Mesodermal cell (in vitro differentiated cells): ENCODE data around the gene DGKB.
"Not testable (repeated sequence)": the region's sequence is repeated elsewhere in the genome, so short reads cannot be mapped to it uniquely, and the experiment has no call there.

Source experiments
- H3K27ac ChIP-seq: 2 replicates; pipeline ENCODE4 v1.7.0; 2013; ENCODE audit warnings: mild to moderate bottlenecking, low read depth, low read length, moderate library complexity; ENCODE audit not compliant: severe bottlenecking
- H3K36me3 ChIP-seq: 2 replicates; pipeline ENCODE4 v1.7.1; 2013; ENCODE audit warnings: mild to moderate bottlenecking, low read length, moderate library complexity; ENCODE audit not compliant: control insufficient read depth, insufficient read depth
- H3K4me1 ChIP-seq: one replicate; pipeline ENCODE4 v1.7.1; 2013; ENCODE audit warnings: mild to moderate bottlenecking, low read length; ENCODE audit not compliant: insufficient read depth, control insufficient read depth, poor library complexity, severe bottlenecking
- H3K4me3 ChIP-seq: 2 replicates; pipeline ENCODE4 v1.7.0; 2013; ENCODE audit warnings: low read length, control low read depth, mild to moderate bottlenecking; ENCODE audit not compliant: insufficient read depth, poor library complexity, severe bottlenecking; ENCODE audit errors: extremely low read depth
- H3K9me3 ChIP-seq: 2 replicates; pipeline ENCODE4 v1.7.1; 2013; ENCODE audit warnings: mild to moderate bottlenecking, low read length, moderate library complexity; ENCODE audit not compliant: control insufficient read depth
- WGBS, 2 experiments: methylation state at CpG; one replicate each; pipeline ENCODE4 v1.1.5; 2013; ENCODE audit warnings: missing lambda C conversion rate in 2 of 2; ENCODE audit not compliant: insufficient coverage in 2 of 2; 5-methylcytosine and 5-hydroxymethylcytosine counted together

Gene DGKB

DNA sequence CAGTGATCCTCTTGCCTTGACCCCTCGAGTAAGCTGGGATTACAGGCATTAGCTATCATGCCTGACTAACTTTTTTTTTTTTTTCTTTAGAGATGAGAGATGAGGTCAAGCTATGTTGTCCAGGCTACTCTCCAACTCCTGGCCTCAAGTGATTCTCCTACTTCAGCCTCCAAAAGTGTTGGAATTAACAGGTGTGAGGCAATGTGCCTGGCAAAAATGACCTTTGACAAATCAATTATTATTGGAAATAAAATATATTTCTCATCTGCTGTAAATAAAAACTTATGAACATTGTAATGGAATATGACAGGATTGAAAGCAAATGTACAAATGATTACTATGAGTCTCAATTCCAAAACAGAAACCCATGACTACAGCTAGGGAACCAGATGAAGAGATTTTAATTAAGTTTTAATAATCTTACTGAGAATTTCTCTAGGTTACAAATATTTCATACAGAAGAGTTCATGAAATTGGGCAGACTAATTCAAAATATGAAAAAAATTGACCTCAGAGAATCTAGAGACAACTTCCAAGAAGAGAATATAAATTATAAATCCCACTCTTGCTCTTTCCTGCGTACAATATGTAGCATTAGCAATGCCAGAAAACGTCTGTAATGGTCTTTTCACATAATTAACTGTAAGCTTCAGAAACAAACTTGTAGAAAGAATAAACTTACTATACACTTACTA lies 414.7 kb downstream of the DGKB start:
- H3K27ac ChIP-seq = no peak overlapping the region
- H3K36me3 ChIP-seq = no peaks in the 10 kb centered on the region
- no peaks in the 10 kb centered on the region for H3K9me3 ChIP-seq
- WGBS, 2 experiments = 80% methylated on average over 2 of the region's 3 CpGs; no CpG with 5 or more reads in 1 of the 2 experiments
- H3K4me3 ChIP-seq = no peak overlapping the region
- H3K4me1 ChIP-seq = no peaks in the 10 kb centered on the region

- Histone ChIP-seq H3K9me3 (no peaks in the 10 kb centered on the region), H3K4me3 (no peak overlapping the region), H3K27ac (no peak overlapping the region), H3K4me1 (no peaks in the 10 kb centered on the region), H3K36me3 (no peaks in the 10 kb centered on the region)
- 79 to 90% methylated on average over 2 to 3 of the region's 4 CpGs for WGBS, 2 experiments
Measured at GRCh38 chr7:14483663-14484062, 418.9 kb downstream of the DGKB start.

- Histone ChIP-seq H3K4me3 (no peak overlapping the region), H3K4me1 (no peaks in the 10 kb centered on the region), H3K36me3 (no peaks in the 10 kb centered on the region), H3K27ac (no peak overlapping the region), H3K9me3 (no peaks in the 10 kb centered on the region)
- 83 to 94% methylated on average over 1 of the region's 1 CpG for WGBS, 2 experiments
Measured at GRCh38 chr7:14480281-14480680, 422.3 kb downstream of the DGKB start.

- no peaks in the 10 kb centered on the region for H3K9me3 ChIP-seq
- H3K27ac ChIP-seq = no peak overlapping the region
- H3K4me3 ChIP-seq = no peak overlapping the region
- H3K4me1 ChIP-seq = no peaks in the 10 kb centered on the region
- WGBS, 2 experiments = no CpG with 5 or more reads among the region's 2 CpGs
- H3K36me3 ChIP-seq = no peaks in the 10 kb centered on the region
Measured at GRCh38 chr7:14478834-14479510, 423.6 kb downstream of the DGKB start.

GRCh38 chr7:14461716-14462115 lies 440.8 kb downstream of the DGKB start:
- WGBS, 2 experiments = 42 to 45% methylated on average over 2 of the region's 3 CpGs
- H3K27ac ChIP-seq, H3K36me3 ChIP-seq, H3K9me3 ChIP-seq, H3K4me1 ChIP-seq, H3K4me3 ChIP-seq: not testable (repeated sequence)

- H3K4me3 ChIP-seq, H3K36me3 ChIP-seq, H3K4me1 ChIP-seq, H3K27ac ChIP-seq, H3K9me3 ChIP-seq: not testable (repeated sequence)
- WGBS, 2 experiments = 80 to 94% methylated on average over 1 to 6 of the region's 7 CpGs
Measured at GRCh38 chr7:14458846-14459245, 443.7 kb downstream of the DGKB start.

DNA sequence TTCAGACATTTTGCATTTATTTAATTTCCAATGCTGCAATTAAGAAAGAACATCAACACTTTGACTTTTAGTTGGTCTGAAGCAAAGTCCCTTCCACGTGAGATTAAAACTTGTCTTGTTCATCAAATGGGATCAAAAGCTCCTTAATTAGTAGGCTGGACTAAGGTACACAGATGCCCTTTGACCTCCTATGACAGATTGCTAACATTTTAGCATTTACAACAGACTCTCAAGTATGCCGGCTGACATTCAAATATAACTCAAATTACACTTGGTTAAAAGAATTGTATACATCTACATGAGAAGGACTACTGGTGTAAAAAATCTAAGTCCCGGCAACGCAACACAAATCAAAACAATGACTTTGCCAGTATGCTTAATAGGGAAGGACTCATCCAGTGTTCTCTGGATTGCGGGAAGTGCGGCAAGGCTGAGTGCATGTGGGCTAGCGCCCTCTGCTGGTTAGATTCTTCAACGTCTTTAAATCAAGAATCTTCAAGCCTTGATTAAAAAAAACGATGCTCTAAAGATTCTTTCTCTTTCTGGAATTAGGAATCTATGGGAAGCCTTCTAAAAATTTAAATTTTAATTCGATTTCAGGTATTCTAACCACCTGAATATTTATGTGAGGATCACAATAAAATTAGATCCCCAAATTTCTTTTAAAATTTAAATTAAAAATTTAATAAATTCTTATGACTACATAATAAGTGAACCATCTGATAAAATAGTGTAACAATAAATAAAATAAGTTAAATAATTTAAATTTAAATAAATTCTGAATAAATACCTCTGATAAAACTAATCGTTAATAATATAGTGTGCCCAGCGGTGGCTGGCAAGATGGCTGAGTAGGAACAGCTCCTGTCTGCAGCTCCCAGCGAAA lies 444.7 kb downstream of the DGKB start:
- WGBS, 2 experiments = 0 to 26% methylated on average over 3 to 7 of the region's 13 CpGs
- Histone ChIP-seq H3K36me3 (no peaks in the 10 kb centered on the region), H3K4me3 (no peak overlapping the region), H3K27ac (no peak overlapping the region), H3K9me3 (no peaks in the 10 kb centered on the region), H3K4me1 (no peaks in the 10 kb centered on the region)

- no peak overlapping the region for H3K4me3 ChIP-seq
- no peaks in the 10 kb centered on the region for H3K9me3 ChIP-seq
- H3K4me1 ChIP-seq = no peaks in the 10 kb centered on the region
- H3K27ac ChIP-seq = no peak overlapping the region
- no peaks in the 10 kb centered on the region for H3K36me3 ChIP-seq
- WGBS, 2 experiments = 87 to 93% methylated on average over 3 of the region's 4 CpGs
Measured at GRCh38 chr7:14449291-14449690, 453.3 kb downstream of the DGKB start.

- no peaks in the 10 kb centered on the region for H3K36me3 ChIP-seq
- no peak overlapping the region for H3K27ac ChIP-seq
- H3K4me1 ChIP-seq = no peaks in the 10 kb centered on the region
- no peaks in the 10 kb centered on the region for H3K9me3 ChIP-seq
- WGBS, 2 experiments = 88 to 90% methylated on average over 1 to 2 of the region's 3 CpGs
- H3K4me3 ChIP-seq = no peak overlapping the region
Measured at GRCh38 chr7:14446829-14447228, 455.7 kb downstream of the DGKB start.

DNA sequence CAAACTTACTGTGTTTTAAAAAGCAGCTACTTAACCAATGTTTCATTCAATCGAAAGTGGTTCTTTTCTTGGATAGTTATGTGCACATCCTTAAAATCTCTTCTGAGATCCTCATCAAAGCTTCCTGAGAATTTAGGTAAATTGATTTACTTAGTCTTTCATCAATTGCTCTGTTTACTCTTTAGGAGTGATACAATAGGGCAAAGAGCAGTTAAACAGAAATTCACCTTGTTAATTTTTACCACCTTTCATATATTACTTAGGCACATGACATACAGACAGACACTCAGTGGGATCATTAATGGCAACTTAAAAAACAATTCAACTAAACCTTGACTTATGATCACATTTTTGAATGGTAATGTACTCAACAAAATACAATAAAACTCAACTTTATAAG lies 456.3 kb downstream of the DGKB start:
- no peaks in the 10 kb centered on the region for H3K9me3 ChIP-seq
- H3K27ac ChIP-seq = no peak overlapping the region
- no peak overlapping the region for H3K4me3 ChIP-seq
- no CpG with 5 or more reads among the region's 1 CpG for WGBS, 2 experiments
- H3K4me1 ChIP-seq = no peaks in the 10 kb centered on the region
- no peaks in the 10 kb centered on the region for H3K36me3 ChIP-seq
